Adrenal gland (tissue), 5 donors: ENCODE measurements around the gene RCN1.

Source experiments
- POLR2A ChIP-seq, 2 donors: fragments of 450-650 bp; IDR thresholded peaks; one replicate each; pipeline ENCODE4 v1.6.1; 2017; ENCODE audit warnings: antibody characterized with exemption in 2 of 2, mild to moderate bottlenecking in 2 of 2, moderate library complexity in 1 of 2
- TF ChIP-seq, protein P1 (sequence below), 6 experiments: fragments of 450-650 bp in 4 of 6; fragments of 200-600 bp in 2 of 6; sonication (generic) in 1 of 6; IDR thresholded peaks; 1 replicate in 5 of 6; 2 replicates in 1 of 6; pipeline versions ENCODE4 v1.5.1 to v1.8.0; 2016 to 2021; ENCODE audit warnings: antibody characterized with exemption in 6 of 6, mild to moderate bottlenecking in 2 of 6, moderate library complexity in 1 of 6
- donor health status: DM: no; HTN: no; CAD: no.

GRCh38 chr11:32081901-32082300, 9.0 kb upstream of the RCN1 start:
- TF ChIP-seq, protein P1, sequence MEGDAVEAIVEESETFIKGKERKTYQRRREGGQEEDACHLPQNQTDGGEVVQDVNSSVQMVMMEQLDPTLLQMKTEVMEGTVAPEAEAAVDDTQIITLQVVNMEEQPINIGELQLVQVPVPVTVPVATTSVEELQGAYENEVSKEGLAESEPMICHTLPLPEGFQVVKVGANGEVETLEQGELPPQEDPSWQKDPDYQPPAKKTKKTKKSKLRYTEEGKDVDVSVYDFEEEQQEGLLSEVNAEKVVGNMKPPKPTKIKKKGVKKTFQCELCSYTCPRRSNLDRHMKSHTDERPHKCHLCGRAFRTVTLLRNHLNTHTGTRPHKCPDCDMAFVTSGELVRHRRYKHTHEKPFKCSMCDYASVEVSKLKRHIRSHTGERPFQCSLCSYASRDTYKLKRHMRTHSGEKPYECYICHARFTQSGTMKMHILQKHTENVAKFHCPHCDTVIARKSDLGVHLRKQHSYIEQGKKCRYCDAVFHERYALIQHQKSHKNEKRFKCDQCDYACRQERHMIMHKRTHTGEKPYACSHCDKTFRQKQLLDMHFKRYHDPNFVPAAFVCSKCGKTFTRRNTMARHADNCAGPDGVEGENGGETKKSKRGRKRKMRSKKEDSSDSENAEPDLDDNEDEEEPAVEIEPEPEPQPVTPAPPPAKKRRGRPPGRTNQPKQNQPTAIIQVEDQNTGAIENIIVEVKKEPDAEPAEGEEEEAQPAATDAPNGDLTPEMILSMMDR (IDR thresholded peaks at IDR 0.05) = no peak
- TF ChIP-seq POLR2A (IDR thresholded peaks at IDR 0.05) = no peak
